Gastrocnemius medialis (tissue), 4 donors: ENCODE results near the gene RUVBL2. TPM values are rescaled to one million over a fixed set of nuclear protein-coding genes. Genes with fewer than 3 reads are reported as not detected.
A peak's percentile ranks its signal among the peaks of the same experiment; 100 is the strongest.
"Not testable (repeated sequence)": the region's sequence is repeated elsewhere in the genome, so short reads cannot be mapped to it uniquely, and the experiment has no call there.

Experiments used
- ATAC-seq, 2 donors: fragments of 150-250 bp; one replicate each; pipeline ENCODE4 v1.9.1; 2016
- DNase-seq, 2 donors: peaks; one replicate each; pipeline ENCODE4 v3.0.0-alpha.2; 2019
- H3K27ac ChIP-seq, 4 donors: fragments of 200-600 bp; sonication (generic); 1 replicate in 1 of 4; 2 replicates in 3 of 4; pipeline ENCODE4 v1.5.1; 2016 to 2018; ENCODE audit warnings: mild to moderate bottlenecking in 2 of 4, moderate library complexity in 1 of 4
- H3K27me3 ChIP-seq, 3 donors: fragments of 200-600 bp; sonication (generic) in 2 of 3; 1 replicate in 1 of 3; 2 replicates in 2 of 3; pipeline versions ENCODE4 v1.5.1 to v1.6.0; 2016 to 2019; ENCODE audit warnings: mild to moderate bottlenecking in 1 of 3, moderate library complexity in 1 of 3
- H3K36me3 ChIP-seq, 2 donors: fragments of 200-600 bp; sonication (generic) in 1 of 2; one replicate each; pipeline ENCODE4 v1.5.1; 2017 to 2018
- H3K4me1 ChIP-seq, 2 donors: fragments of 200-600 bp; sonication (generic) in 1 of 2; one replicate each; pipeline ENCODE4 v1.5.1; 2016 to 2017; ENCODE audit warnings: mild to moderate bottlenecking in 2 of 2
- H3K4me3 ChIP-seq, 4 donors: fragments of 200-600 bp; sonication (generic) in 3 of 4; 1 replicate in 1 of 4; 2 replicates in 3 of 4; pipeline ENCODE4 v1.5.1; 2016 to 2019; ENCODE audit warnings: mild to moderate bottlenecking in 2 of 4
- H3K9me3 ChIP-seq, 3 donors: fragments of 200-600 bp; sonication (generic) in 2 of 3; 1 replicate in 1 of 3; 2 replicates in 2 of 3; pipeline ENCODE4 v1.5.1; 2016 to 2019
- POLR2A ChIP-seq, 2 donors: fragments of 450-650 bp; IDR thresholded peaks; one replicate each; pipeline ENCODE4 v1.6.1; 2017; ENCODE audit warnings: antibody characterized with exemption in 2 of 2, mild to moderate bottlenecking in 2 of 2, moderate library complexity in 2 of 2
- in situ Hi-C, 4 donors: fragments of 200-750 bp; cut with MboI; loops; one replicate each; pipeline versions ENCODE4 v1.15.0 to v1.8.0; 2017; ENCODE audit warnings: low sequenced_read_pairs in 4 of 4
- intact Hi-C: fragments of 100-400 bp; cut with DNase I; formaldehyde crosslinking; loops from one replicate; pipeline ENCODE4 v1.15.1; 2023; ENCODE audit warnings: low total_unique reads
- total RNA-seq, 4 donors: library from RNA; depleted of rRNA; stranded (reverse); fragments of >200 nt; gene quantifications; one replicate each; pipeline versions ENCODE4 v1.1.0 to v1.2.3, GENCODE V29; 2016
- TF ChIP-seq, protein P1 (sequence below), 5 experiments: fragments of 450-650 bp in 3 of 5; fragments of 200-600 bp in 2 of 5; sonication (generic) in 2 of 5; IDR thresholded peaks in 4 of 5; conservative IDR thresholded peaks in 1 of 5; 1 replicate in 4 of 5; 2 replicates in 1 of 5; pipeline ENCODE4 v1.5.1; 2016 to 2019; ENCODE audit warnings: antibody characterized with exemption in 5 of 5, mild to moderate bottlenecking in 3 of 5, moderate library complexity in 3 of 5

RUVBL2 gene
- total RNA-seq, 4 donors from 2014 or later = 134 to 185 (median 146) TPM

DNA sequence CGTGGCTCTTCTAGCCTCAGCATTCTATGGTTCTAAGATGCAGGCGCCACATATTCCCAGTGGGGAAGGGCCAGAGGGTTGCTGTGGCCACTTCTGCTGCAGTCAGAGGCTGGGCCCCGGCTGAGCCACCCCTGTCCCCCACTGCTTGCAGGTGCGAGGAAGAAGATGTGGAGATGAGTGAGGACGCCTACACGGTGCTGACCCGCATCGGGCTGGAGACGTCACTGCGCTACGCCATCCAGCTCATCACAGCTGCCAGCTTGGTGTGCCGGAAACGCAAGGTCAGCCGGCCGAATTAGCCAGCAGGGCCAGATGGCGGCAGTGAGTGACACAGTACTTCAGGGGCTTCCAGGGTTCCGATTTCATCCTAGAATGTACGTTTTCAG is 21.2 kb downstream of the RUVBL2 start:
- Histone ChIP-seq H3K4me1 (peaks cover 14 to 19% of the 10 kb centered on the region in 2 donors), H3K9me3 (no peaks in the 10 kb centered on the region), H3K36me3 (peaks cover 0 to 57% of the 10 kb centered on the region in 2 donors), H3K27me3 (peaks cover 0 to 11% (median 8%) of the 10 kb centered on the region in 3 donors), H3K4me3 (no peak overlapping the region), H3K27ac (no peak overlapping the region)
- in situ Hi-C loops (no loop called here), intact Hi-C loops (no loop called here)
- ATAC-seq = no peak
- TF ChIP-seq, protein P1, sequence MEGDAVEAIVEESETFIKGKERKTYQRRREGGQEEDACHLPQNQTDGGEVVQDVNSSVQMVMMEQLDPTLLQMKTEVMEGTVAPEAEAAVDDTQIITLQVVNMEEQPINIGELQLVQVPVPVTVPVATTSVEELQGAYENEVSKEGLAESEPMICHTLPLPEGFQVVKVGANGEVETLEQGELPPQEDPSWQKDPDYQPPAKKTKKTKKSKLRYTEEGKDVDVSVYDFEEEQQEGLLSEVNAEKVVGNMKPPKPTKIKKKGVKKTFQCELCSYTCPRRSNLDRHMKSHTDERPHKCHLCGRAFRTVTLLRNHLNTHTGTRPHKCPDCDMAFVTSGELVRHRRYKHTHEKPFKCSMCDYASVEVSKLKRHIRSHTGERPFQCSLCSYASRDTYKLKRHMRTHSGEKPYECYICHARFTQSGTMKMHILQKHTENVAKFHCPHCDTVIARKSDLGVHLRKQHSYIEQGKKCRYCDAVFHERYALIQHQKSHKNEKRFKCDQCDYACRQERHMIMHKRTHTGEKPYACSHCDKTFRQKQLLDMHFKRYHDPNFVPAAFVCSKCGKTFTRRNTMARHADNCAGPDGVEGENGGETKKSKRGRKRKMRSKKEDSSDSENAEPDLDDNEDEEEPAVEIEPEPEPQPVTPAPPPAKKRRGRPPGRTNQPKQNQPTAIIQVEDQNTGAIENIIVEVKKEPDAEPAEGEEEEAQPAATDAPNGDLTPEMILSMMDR (IDR thresholded peaks at IDR 0.05 in 4 of 5, conservative IDR thresholded peaks at IDR 0.05 in 1 of 5) = no peak
- TF ChIP-seq POLR2A (IDR thresholded peaks at IDR 0.05) = no peak
- no peak for DNase-seq

DNA sequence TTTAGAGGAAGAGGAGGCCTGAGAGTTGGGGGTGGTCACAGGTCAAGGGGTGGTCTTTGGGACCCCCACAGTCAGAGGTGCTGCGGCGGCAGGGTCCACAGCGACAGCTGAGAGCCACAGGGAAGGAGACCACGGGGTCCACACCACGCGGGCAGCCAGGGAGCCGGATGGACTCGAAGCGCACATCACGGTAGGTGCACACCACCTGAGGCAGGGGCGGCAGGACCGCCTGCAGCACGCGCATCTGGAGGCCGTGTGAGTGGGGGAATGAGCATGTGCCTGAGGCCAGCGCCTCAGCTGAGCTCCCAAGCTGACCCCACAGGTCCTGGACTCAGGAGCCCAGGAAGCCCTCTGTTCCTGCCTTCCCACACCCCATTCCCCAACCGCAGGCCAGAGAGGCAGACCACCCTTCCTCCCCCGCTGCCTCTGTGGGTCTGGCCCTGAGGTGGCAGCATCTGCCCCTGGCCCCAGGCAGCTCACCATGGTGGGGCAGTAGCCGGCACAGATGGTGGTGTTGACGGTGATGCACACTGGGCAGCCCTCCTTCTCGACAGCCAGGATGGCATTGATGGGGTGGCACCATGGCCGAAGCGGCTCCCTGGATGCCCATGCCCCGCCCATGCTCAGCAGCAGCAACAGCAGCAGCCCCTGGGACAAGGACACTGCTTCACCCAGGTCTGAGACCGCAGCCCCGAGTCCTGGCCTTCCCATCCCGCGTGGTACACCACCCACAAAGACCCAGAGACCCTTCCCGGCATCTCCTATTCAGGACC is 22.6 kb downstream of the RUVBL2 start:
- no peak for TF ChIP-seq POLR2A (IDR thresholded peaks at IDR 0.05)
- TF ChIP-seq, protein P1 (IDR thresholded peaks at IDR 0.05 in 4 of 5, conservative IDR thresholded peaks at IDR 0.05 in 1 of 5) = no peak
- Histone ChIP-seq H3K27me3 (peaks cover 0 to 11% (median 8%) of the 10 kb centered on the region in 3 donors), H3K36me3 (peaks cover 0 to 43% of the 10 kb centered on the region in 2 donors), H3K4me1 (peaks cover 14 to 19% of the 10 kb centered on the region in 2 donors), H3K4me3 (no peak overlapping the region), H3K9me3 (no peaks in the 10 kb centered on the region), H3K27ac (no peak overlapping the region)
- no peak for ATAC-seq
- in situ Hi-C loops (no loop called here), intact Hi-C loops (no loop called here)
- DNase-seq = no peak

DNA sequence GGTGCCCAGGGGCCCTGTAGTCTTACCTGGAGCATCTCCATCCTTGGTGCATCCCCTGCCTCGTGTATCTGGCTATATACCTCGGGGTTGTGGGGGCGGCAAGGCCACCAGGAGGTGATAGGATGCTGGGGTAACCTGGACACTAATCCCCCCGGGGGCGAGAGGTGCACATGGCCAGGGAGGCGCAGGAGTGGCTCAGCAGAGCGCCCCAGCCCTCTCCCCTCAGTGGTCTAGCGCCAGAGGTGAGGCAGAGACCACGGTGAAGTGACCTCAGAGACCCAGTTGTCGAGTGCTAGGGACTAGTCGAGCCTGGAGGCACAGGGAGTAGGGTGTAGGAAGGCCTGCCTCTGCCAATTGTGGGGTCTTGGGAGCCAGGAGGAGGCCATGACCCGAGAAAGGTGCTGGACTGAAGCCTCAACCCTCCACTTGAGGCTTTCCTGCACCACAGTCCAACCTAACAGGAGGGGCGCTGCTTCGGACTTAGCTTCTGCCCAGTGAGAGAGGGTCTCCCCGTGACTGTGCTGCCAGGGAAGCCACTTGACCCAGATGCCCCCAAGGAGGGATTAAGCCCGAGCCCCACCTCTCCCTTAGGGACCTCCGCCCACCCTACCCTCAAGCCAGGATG is 23.5 kb downstream of the RUVBL2 start, which contains the start of gene LHB:
Gene LHB (minus strand): TSS at position 51 of the 625 bp plus-strand sequence. CDS start 10 bp downstream, at position 41.
- in situ Hi-C loops (no loop called here), intact Hi-C loops (no loop called here)
- Histone ChIP-seq H3K4me1 (peaks cover 14 to 19% of the 10 kb centered on the region in 2 donors), H3K27me3 (peaks cover 0 to 11% (median 8%) of the 10 kb centered on the region in 3 donors), H3K36me3 (peaks cover 0 to 34% of the 10 kb centered on the region in 2 donors), H3K4me3 (peak within 1 kb of the TSS; percentile 55 to 72 (median 57)), H3K27ac (no peak within 1 kb of the TSS), H3K9me3 (no peaks in the 10 kb centered on the region)
- TF ChIP-seq, protein P1 (IDR thresholded peaks at IDR 0.05 in 4 of 5, conservative IDR thresholded peaks at IDR 0.05 in 1 of 5) = no peak
- TF ChIP-seq POLR2A (IDR thresholded peaks at IDR 0.05) = no peak
- DNase-seq = no peak
- ATAC-seq = no peak

DNA sequence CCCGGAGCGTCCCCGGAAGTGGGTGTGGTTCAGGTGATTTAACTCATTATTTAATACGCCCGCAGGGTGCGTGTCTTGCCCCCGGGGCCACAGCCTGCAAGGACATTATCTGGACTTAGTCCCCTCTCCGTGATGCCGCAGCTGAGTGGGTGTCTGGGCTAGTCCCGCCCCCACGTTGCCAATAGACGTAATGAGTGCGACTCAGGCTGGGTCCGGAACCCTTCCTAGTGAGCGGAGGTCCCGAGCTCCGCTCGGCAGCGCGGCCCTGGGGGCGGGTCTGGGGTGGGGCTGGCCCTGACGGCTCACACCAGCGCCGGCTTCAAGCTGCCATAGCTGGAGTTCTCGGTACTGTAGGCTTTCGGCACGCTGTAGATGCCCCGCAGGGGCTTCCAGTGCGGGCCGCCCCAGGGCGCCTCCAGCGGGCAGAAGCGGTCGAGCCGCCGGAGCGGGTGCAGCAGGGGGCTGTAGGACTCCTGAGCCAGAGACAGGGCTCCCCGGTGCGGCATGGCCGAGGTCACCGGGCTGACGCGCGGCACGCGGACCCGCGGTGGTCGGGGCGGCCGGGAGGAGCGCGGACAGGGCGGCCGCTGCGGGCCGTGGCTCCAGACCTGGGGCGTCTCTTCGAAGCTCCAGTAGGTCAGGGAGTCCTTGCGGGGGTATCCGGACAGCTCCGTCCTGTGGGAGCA is 24.1 kb downstream of the RUVBL2 start:
- H3K27ac ChIP-seq = no peak overlapping the region
- peak; percentile 32 to 62 for ATAC-seq
- DNase-seq = peak in 1 of 2 donors; percentile 35
- H3K36me3 ChIP-seq = peaks cover 0 to 30% of the 10 kb centered on the region in 2 donors
- peak overlapping the region; percentile 55 to 72 (median 57) for H3K4me3 ChIP-seq
- TF ChIP-seq, protein P1 (IDR thresholded peaks at IDR 0.05 in 4 of 5, conservative IDR thresholded peaks at IDR 0.05 in 1 of 5) = peak; percentile 19 to 53 (median 36)
- no peak for TF ChIP-seq POLR2A (IDR thresholded peaks at IDR 0.05)
- H3K4me1 ChIP-seq = peaks cover 14 to 19% of the 10 kb centered on the region in 2 donors
- peaks cover 0 to 11% (median 8%) of the 10 kb centered on the region in 3 donors for H3K27me3 ChIP-seq
- H3K9me3 ChIP-seq = no peaks in the 10 kb centered on the region
- intact Hi-C loops (no loop called here), in situ Hi-C loops (no loop called here)

DNA sequence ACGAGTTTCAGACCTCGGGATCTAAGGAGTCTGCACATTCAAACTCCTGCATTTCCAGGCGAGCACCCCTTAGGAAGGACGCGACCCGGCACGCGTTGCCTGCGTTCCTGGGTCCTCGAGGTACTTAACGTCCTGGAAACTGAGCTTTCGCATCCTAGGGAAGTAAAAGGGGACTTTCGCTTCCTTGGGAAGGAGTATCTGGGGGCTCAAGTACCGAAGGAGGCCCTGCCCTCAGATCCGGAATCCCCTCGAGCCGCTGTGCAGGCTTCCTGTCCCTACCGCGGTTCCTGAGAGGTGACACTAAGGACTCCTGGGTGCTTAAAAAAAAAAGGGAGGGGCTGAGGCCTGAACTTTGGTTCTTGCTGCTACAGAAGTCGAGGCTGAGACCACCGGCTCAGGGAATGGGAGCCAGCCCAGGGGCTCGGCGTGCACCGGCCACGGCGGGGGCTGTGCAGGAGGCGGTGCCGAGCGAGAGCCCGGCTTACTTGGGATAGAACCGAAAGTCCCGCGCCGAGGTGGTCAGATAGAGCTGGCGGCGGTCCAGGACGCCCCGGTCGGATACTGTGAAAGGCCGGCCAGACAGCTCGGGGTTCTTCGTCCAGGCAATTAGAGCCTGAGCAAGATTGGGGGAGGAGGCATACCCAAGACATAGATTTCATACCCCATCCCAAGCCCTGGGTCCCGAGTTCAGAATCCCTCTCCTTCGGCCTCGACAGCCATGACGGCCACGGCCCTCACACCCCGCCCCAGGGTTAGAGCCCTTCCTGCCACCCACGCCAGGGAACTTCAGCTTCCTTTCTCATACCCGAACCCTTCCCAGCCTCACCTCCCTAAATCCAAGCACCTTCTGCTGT is 24.9 kb downstream of the RUVBL2 start:
- peak; percentile 16 to 31 for ATAC-seq
- peak overlapping the region; percentile 55 to 72 (median 57) for H3K4me3 ChIP-seq
- H3K9me3 ChIP-seq, DNase-seq, intact Hi-C loops, in situ Hi-C loops: not testable (repeated sequence)
- peak overlapping the region in 1 of 4 donors; percentile 2 for H3K27ac ChIP-seq
- H3K27me3 ChIP-seq = peaks cover 0 to 11% (median 8%) of the 10 kb centered on the region in 3 donors
- H3K4me1 ChIP-seq = peaks cover 14 to 19% of the 10 kb centered on the region in 2 donors
- peaks cover 0 to 25% of the 10 kb centered on the region in 2 donors for H3K36me3 ChIP-seq
